ENCODE data around the gene RYR1. TPM values are rescaled to one million over a fixed set of nuclear protein-coding genes. Genes with fewer than 3 reads are reported as not detected.

Gene RYR1
- total and polyA plus RNA-seq, 2 donors from 2014 or later: 0.69 to 2.8 TPM

DNA sequence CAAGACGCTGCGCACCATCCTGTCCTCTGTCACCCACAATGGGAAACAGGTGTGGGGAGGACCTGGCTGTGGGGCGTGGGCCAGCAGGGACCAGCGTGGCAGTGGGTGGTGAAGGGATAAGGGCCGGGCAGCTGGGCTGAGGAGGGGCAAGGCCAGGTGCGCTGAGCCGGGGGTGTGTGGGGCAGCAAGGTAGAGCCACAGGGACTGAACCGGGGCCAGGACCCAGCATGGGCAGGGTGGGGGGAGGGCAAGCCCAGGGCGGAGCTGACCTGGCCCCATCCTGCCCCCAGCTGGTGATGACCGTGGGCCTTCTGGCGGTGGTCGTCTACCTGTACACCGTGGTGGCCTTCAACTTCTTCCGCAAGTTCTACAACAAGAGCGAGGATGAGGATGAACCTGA lies 146.6 kb downstream of the RYR1 start:
- no peaks in the 10 kb centered on the region for H3K4me1 ChIP-seq (ENCODE audit: control insufficient read depth in 2 of 3, insufficient read depth in 2 of 3, low read depth in 1 of 3, low read length in 3 of 3)
- no peak overlapping the region for H3K4me3 ChIP-seq (ENCODE audit: low read length in 3 of 3)
- intact Hi-C loops (cut with DNase I): no loop called here
- DNase-seq: no peak
- H3K36me3 ChIP-seq (ENCODE audit: control insufficient read depth in 2 of 3, insufficient read depth in 3 of 3, low read length in 3 of 3): no peaks in the 10 kb centered on the region
- no peak overlapping the region for H3K9ac ChIP-seq (ENCODE audit: low read length in 3 of 3)
- no peaks in the 10 kb centered on the region for H3K27me3 ChIP-seq (ENCODE audit: control insufficient read depth, insufficient read depth, low read length)
- no peak for FAIRE-seq
- H3K27ac ChIP-seq (ENCODE audit: low read depth in 2 of 2, low read length in 2 of 2): no peak overlapping the region
- no peaks in the 10 kb centered on the region for H3K9me3 ChIP-seq (ENCODE audit: control insufficient read depth in 2 of 3, insufficient read depth in 1 of 3, low read length in 3 of 3)
- TF ChIP-seq, protein P1, sequence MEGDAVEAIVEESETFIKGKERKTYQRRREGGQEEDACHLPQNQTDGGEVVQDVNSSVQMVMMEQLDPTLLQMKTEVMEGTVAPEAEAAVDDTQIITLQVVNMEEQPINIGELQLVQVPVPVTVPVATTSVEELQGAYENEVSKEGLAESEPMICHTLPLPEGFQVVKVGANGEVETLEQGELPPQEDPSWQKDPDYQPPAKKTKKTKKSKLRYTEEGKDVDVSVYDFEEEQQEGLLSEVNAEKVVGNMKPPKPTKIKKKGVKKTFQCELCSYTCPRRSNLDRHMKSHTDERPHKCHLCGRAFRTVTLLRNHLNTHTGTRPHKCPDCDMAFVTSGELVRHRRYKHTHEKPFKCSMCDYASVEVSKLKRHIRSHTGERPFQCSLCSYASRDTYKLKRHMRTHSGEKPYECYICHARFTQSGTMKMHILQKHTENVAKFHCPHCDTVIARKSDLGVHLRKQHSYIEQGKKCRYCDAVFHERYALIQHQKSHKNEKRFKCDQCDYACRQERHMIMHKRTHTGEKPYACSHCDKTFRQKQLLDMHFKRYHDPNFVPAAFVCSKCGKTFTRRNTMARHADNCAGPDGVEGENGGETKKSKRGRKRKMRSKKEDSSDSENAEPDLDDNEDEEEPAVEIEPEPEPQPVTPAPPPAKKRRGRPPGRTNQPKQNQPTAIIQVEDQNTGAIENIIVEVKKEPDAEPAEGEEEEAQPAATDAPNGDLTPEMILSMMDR (IDR thresholded peaks at IDR 0.05; ENCODE audit: borderline replicate concordance, extremely low read depth, insufficient read depth): no peak

DNA sequence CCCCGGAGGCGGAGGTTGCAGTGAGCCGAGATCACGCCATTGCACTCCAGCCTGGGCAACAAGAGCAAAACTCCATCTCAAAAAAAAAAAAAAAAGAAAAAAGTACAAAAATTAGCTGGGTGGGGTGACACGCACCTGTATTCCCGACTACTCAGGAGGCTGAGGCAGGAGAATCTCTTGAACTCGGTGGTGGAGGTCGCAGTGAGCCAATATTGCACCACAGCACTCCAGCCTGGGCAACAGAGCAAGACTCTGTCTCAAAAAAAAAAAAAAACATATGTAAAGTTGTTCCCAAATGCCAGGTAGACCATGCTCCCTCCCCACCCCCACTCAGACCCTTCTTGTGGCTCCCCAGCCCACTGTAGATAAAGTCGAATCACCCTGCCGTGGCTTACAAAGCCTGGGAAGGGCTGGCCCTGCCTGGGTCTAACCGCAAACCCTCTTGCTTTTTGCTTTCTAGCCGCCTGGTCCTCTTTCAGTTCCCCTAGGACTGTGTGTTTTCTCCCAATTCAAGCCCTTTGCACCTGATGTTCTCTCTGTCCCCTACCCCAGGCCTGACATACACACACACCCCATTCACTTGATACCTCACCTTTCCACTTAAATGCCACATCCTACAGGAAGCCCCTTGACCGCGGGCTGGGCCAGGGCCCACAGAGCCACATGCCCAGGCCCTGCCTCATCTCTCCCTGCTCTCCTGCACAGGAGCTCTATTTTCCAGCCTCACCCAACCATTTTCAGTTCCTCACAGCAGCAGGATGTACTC lies 149.9 kb downstream of the RYR1 start:
- Histone ChIP-seq H3K4me1 (ENCODE audit: control insufficient read depth in 2 of 3, insufficient read depth in 2 of 3, low read depth in 1 of 3, low read length in 3 of 3) (no peaks in the 10 kb centered on the region), H3K9me3 (ENCODE audit: control insufficient read depth in 2 of 3, insufficient read depth in 1 of 3, low read length in 3 of 3) (no peaks in the 10 kb centered on the region), H3K27ac (ENCODE audit: low read depth in 2 of 2, low read length in 2 of 2) (no peak overlapping the region), H3K4me3 (ENCODE audit: low read length in 3 of 3) (no peak overlapping the region), H3K27me3 (ENCODE audit: control insufficient read depth, insufficient read depth, low read length) (no peaks in the 10 kb centered on the region), H3K9ac (ENCODE audit: low read length in 3 of 3) (no peak overlapping the region), H3K36me3 (ENCODE audit: control insufficient read depth in 2 of 3, insufficient read depth in 3 of 3, low read length in 3 of 3) (no peaks in the 10 kb centered on the region)
- intact Hi-C loops (cut with DNase I): no loop called here
- TF ChIP-seq, protein P1 (IDR thresholded peaks at IDR 0.05; ENCODE audit: borderline replicate concordance, extremely low read depth, insufficient read depth): no peak
- no peak for FAIRE-seq
- no peak for DNase-seq

DNA sequence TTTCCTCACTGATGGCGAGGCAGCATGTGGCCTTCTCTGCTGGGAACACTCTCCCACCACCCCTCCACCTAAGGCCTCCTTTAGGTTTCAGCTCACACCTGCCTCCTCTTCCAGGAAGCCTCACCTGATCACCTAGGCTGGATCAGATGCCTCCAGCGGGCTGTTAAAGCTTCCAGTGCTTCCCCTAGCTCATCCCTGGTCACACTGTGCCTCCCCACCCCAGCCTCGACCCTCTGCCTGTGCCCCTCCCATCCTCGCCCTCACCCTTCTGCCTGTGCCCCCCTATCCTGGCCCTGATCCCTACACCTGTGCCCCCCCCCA lies 150.5 kb downstream of the RYR1 start:
- H3K4me1 ChIP-seq (ENCODE audit: control insufficient read depth in 2 of 3, insufficient read depth in 2 of 3, low read depth in 1 of 3, low read length in 3 of 3): no peaks in the 10 kb centered on the region
- no peak overlapping the region for H3K9ac ChIP-seq (ENCODE audit: low read length in 3 of 3)
- no peaks in the 10 kb centered on the region for H3K27me3 ChIP-seq (ENCODE audit: control insufficient read depth, insufficient read depth, low read length)
- DNase-seq (no peak), FAIRE-seq (no peak)
- TF ChIP-seq, protein P1 (IDR thresholded peaks at IDR 0.05; ENCODE audit: borderline replicate concordance, extremely low read depth, insufficient read depth): no peak
- no peak overlapping the region for H3K27ac ChIP-seq (ENCODE audit: low read depth in 2 of 2, low read length in 2 of 2)
- H3K36me3 ChIP-seq (ENCODE audit: control insufficient read depth in 2 of 3, insufficient read depth in 3 of 3, low read length in 3 of 3): no peaks in the 10 kb centered on the region
- intact Hi-C loops (cut with DNase I): no loop called here
- H3K9me3 ChIP-seq (ENCODE audit: control insufficient read depth in 2 of 3, insufficient read depth in 1 of 3, low read length in 3 of 3): no peaks in the 10 kb centered on the region
- no peak overlapping the region for H3K4me3 ChIP-seq (ENCODE audit: low read length in 3 of 3)

DNA sequence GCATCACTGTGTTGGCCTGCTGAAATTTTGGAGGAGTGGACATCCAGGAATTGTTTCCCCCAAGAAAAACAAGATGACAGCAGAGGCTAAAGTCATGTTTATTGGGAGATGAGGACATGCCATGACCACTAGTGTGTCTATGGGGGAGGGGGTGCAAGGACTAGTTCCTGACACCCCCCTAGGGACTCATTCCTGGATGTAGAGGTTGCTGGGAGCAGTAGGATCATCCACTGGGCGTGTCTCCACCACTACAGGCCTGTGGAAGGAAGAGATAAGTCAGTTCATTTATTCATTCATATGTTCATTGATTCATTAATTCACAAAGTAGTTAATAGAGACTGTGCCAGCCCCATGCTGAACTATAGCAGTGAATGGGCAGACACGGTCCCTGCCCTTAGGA lies 154.1 kb downstream of the RYR1 start:
- no peak overlapping the region for H3K9ac ChIP-seq (ENCODE audit: low read length in 3 of 3)
- DNase-seq: no peak
- no peaks in the 10 kb centered on the region for H3K9me3 ChIP-seq (ENCODE audit: control insufficient read depth in 2 of 3, insufficient read depth in 1 of 3, low read length in 3 of 3)
- intact Hi-C loops (cut with DNase I): no loop called here
- no peaks in the 10 kb centered on the region for H3K4me1 ChIP-seq (ENCODE audit: control insufficient read depth in 2 of 3, insufficient read depth in 2 of 3, low read depth in 1 of 3, low read length in 3 of 3)
- H3K27me3 ChIP-seq (ENCODE audit: control insufficient read depth, insufficient read depth, low read length): no peaks in the 10 kb centered on the region
- H3K27ac ChIP-seq (ENCODE audit: low read depth in 2 of 2, low read length in 2 of 2): no peak overlapping the region
- TF ChIP-seq, protein P1 (IDR thresholded peaks at IDR 0.05; ENCODE audit: borderline replicate concordance, extremely low read depth, insufficient read depth): no peak
- no peak for FAIRE-seq
- H3K36me3 ChIP-seq (ENCODE audit: control insufficient read depth in 2 of 3, insufficient read depth in 3 of 3, low read length in 3 of 3): no peaks in the 10 kb centered on the region
- no peak overlapping the region for H3K4me3 ChIP-seq (ENCODE audit: low read length in 3 of 3)
